Skeletal muscle satellite cell (primary cell): ENCODE data around the gene NCAPH2.

Experiments
- H3K27me3 ChIP-seq: 2 replicates; pipeline ENCODE4 v1.7.0; 2013; ENCODE audit warnings: low read length; ENCODE audit not compliant: control insufficient read depth, insufficient read depth
- H3K36me3 ChIP-seq: 2 replicates; pipeline ENCODE4 v1.7.0; 2013; ENCODE audit warnings: mild to moderate bottlenecking, control low read depth, low read length; ENCODE audit not compliant: insufficient read depth
- H3K4me1 ChIP-seq: 2 replicates; pipeline ENCODE4 v1.7.0; 2013; ENCODE audit warnings: low read length; ENCODE audit not compliant: control insufficient read depth, insufficient read depth
- H3K4me2 ChIP-seq: 2 replicates; pipeline ENCODE4 v1.7.0; 2013; ENCODE audit warnings: mild to moderate bottlenecking, low read length
- H3K4me3 ChIP-seq: 2 replicates; pipeline ENCODE4 v1.7.0; 2013; ENCODE audit warnings: low read length
- H3K9ac ChIP-seq: 2 replicates; pipeline ENCODE4 v1.7.0; 2013; ENCODE audit warnings: mild to moderate bottlenecking, low read depth, low read length, moderate library complexity
- H3K9me3 ChIP-seq: replicated peaks from 2 replicates; pipeline ENCODE4 v1.7.0; 2013; ENCODE audit warnings: mild to moderate bottlenecking, control low read depth, low read length

The NCAPH2 gene

DNA sequence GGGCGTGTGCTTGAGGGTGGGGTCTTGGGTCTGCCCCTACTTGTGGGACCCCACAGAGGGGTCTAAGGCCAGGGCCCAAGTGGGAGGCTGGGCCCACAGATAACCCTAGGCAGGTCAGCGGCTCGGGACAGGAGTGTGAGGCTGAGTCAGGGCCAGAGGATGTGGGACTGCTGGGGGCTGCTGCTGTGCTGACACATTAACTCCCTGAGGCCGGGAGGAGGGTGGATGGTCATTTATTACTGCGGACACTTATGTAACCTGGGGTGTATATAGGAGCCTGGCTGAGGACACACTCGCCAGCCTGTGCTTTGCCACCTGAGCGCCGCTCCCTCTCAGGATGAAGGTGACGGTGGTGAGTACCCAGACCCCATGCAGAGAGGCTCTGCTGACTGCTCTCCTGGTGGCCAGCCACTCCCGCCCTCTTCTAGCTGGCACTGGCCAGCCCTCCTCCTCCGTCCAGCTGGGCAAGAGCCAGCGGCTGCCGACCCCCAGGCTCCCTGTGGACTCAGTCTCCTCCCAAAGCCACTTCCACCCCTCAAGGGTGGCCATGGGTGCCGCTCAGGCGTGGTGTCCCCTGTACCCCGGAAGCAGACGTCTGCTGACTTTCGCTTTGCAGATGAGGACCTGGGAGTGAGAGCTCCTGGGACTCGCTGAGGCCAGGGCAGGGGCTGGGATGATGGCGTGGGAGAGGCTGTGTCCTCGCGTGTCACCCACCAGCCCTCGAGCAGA is 21.3 kb upstream of the NCAPH2 start, which contains the start of gene MIOX:
Gene MIOX (plus strand): TSS at position 299 of the 729 bp plus-strand sequence. CDS start 39 bp downstream, at position 338.
- Histone ChIP-seq H3K4me1 (peaks cover 6% of the 10 kb centered on the region), H3K36me3 (no peaks in the 10 kb centered on the region), H3K9me3 (no peaks in the 10 kb centered on the region), H3K4me3 (no peak within 1 kb of the TSS), H3K4me2 (no peak within 1 kb of the TSS), H3K27me3 (peaks cover 15% of the 10 kb centered on the region), H3K9ac (no peak within 1 kb of the TSS)

DNA sequence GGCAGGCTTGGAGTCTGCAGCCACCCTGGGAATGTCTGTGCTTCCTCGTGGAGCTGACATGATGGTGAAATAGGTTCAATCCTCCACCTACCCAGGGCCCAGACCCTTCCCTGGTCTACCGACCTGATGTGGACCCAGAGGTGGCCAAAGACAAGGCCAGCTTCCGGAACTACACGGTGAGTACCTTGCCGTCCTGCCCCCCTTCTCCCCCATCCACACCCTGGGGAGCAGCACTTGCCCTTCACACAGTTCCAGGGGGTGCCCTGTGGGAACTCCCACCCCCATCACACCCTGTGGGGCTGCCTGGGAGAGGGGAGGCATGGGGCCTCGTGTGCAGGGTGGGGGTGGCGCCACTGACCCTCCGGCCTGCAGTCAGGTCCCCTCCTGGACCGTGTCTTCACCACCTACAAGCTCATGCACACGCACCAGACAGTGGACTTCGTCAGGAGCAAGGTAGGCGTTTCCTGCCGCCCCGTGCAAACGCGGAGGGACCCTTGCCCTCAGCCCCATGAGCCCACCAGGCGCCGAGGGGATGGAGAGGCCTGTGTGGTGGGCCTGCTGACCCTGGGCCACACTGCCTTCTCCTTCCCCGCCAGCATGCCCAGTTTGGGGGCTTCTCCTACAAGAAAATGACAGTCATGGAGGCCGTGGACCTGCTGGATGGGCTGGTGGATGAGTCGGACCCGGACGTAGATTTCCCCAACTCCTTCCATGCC is 20.6 kb upstream of the NCAPH2 start:
- Histone ChIP-seq H3K4me2 (no peak overlapping the region), H3K9ac (no peak overlapping the region), H3K36me3 (no peaks in the 10 kb centered on the region), H3K9me3 (no peaks in the 10 kb centered on the region), H3K4me3 (no peak overlapping the region), H3K27me3 (peaks cover 8% of the 10 kb centered on the region), H3K4me1 (no peaks in the 10 kb centered on the region)

DNA sequence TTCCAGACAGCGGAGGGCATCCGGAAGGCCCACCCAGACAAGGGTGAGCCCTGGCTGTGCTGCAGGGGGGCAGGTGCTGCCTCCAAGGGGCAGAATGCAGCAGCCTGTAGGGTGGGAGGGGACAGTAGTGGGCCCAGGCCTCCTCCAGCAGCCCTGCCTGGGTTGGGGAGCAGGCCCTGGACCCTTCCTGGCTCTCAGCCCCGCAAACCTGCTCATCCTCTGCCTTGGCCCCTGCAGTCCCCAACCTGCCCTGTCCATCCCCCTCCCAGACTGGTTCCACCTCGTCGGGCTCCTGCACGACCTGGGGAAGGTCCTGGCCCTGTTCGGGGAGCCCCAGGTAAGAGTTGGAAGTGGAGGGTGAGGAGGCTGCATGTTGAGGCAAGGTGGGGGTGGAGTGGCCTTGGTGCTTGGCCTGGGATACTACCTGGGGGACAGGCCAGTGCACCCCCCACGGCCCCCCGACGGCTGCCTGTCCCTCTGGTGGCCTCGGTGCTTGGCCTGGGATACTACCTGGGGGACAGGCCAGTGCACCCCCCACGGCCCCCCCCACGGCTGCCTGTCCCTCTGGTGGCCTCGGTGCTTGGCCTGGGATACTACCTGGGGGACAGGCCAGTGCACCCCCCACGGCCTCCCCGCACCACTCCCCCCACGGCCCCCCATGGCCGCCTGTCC is 19.9 kb upstream of the NCAPH2 start:
- H3K4me1 ChIP-seq: no peaks in the 10 kb centered on the region
- H3K9me3 ChIP-seq: no peaks in the 10 kb centered on the region
- H3K4me3 ChIP-seq: no peak overlapping the region
- no peak overlapping the region for H3K4me2 ChIP-seq
- H3K36me3 ChIP-seq: no peaks in the 10 kb centered on the region
- H3K9ac ChIP-seq: no peak overlapping the region
- peaks cover 7% of the 10 kb centered on the region for H3K27me3 ChIP-seq

DNA sequence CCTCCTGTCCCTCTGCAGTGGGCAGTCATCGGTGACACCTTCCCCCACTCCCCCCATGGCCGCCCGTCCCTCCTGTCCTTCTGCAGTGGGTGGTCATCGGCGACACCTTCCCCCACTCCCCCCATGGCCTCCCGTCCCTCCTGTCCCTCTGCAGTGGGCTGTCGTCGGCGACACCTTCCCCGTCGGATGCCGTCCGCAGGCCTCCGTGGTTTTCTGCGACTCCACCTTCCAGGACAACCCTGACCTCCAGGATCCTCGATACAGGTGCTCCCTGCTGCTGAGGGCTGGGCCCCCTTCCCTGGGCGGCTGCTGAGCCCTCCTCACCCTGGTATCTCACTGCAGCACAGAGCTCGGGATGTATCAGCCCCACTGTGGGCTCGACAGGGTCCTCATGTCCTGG is 19.1 kb upstream of the NCAPH2 start:
- Histone ChIP-seq H3K27me3 (peaks cover 7% of the 10 kb centered on the region), H3K36me3 (no peaks in the 10 kb centered on the region), H3K4me1 (no peaks in the 10 kb centered on the region), H3K9ac (no peak overlapping the region), H3K9me3 (no peaks in the 10 kb centered on the region), H3K4me3 (no peak overlapping the region), H3K4me2 (no peak overlapping the region)

DNA sequence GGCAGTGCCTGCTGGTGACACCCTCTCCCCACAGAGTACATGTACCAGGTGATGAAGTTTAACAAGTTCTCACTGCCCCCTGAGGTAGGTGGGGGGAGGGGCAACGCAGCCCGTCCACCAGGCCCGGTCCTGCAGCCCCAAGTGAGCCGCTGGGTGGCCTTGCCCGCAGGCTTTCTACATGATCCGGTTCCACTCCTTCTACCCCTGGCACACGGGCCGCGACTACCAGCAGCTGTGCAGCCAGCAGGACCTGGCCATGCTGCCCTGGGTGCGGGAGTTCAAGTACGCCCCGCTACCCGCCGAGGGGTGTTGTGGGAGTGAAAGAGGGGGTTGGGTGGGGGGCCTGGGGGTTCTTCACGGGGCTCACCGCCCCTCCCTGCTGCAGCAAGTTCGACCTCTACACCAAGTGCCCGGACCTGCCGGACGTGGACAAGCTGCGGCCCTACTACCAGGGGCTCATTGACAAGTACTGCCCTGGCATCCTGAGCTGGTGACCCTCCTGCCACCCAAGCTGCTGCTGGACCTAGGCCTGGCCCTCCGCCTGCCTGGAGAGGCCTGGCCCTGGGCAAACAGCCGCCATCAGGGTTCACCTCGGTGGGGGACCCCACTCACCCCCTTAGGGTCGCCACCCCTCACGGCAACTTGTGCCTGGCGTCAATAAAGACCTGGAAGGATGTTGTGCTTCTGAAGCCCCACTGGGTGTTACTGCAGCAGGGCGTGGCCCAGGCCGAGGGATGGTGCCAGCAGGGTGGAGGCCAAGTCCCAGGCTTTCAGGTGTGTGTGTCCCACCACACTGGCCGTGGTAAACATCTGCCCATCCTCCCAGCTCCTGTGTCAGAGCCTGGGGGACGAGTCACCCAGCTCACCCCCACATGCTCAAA is 18.4 kb upstream of the NCAPH2 start:
- Histone ChIP-seq H3K9me3 (no peaks in the 10 kb centered on the region), H3K4me2 (no peak overlapping the region), H3K27me3 (peaks cover 7% of the 10 kb centered on the region), H3K4me1 (no peaks in the 10 kb centered on the region), H3K36me3 (no peaks in the 10 kb centered on the region), H3K9ac (no peak overlapping the region), H3K4me3 (no peak overlapping the region)

DNA sequence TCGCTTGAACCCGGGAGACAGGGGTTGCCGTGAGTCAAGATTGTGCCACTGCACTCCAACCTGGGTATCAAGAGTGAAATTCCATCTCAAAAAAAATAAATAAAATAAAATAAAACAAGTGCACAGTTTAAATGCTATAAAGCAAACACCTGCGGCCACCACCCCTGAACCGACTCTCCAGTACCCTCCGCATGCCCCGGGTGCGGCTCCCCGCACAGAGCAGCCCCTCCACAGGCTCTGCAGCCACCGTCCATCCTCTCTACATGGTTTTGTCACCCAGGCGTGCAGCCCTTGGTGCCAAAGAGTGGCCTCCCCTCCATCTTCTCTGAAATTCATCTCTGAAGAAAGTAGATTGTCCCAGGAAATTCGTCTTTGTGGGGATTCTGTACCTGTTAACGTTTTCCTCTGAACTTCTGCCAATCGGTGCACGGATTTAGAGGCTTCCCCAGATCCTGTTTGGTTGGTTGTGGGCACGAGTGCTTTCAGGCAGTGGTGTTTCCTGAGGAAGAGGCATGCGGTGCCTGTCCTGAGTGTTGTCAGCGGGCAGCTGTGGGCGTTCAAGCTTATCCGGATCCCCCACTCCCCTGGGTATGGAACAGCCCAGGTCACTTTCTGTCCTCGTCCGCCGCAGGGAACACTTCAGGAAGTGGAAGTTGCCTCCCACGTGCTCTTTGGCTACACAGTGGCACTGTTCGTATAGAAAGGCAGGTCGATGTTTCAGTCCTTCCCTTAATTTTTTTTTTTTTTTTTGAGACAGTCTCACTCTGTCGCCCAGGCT is 17.3 kb upstream of the NCAPH2 start:
- Histone ChIP-seq H3K36me3 (no peaks in the 10 kb centered on the region), H3K4me1 (no peaks in the 10 kb centered on the region), H3K9me3 (no peaks in the 10 kb centered on the region), H3K4me2 (no peak overlapping the region), H3K9ac (no peak overlapping the region), H3K4me3 (no peak overlapping the region), H3K27me3 (peaks cover 7% of the 10 kb centered on the region)

DNA sequence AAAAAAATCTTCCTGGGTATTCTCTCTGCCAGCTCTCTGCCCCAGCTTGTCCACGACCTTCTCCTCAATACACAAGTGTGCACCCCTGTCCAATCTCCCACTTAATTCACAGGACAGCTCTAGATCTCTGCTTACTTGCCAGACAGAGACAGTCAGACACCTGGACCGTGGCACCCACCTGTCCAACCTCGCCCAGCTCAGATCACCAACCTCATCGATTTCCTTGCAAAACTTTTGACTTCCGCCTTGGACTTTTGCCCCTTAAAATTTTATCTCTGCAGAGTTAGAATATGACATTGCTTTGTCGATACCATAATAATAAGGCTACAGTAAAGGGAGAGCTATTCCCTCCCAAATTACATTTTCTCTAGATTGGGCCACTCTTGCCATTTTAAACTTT is 10.9 kb upstream of the NCAPH2 start:
- H3K36me3 ChIP-seq: peaks cover 4% of the 10 kb centered on the region
- H3K27me3 ChIP-seq: no peaks in the 10 kb centered on the region
- H3K4me3 ChIP-seq: no peak overlapping the region
- no peak overlapping the region for H3K9ac ChIP-seq
- no peaks in the 10 kb centered on the region for H3K9me3 ChIP-seq
- no peaks in the 10 kb centered on the region for H3K4me1 ChIP-seq
- H3K4me2 ChIP-seq: no peak overlapping the region

DNA sequence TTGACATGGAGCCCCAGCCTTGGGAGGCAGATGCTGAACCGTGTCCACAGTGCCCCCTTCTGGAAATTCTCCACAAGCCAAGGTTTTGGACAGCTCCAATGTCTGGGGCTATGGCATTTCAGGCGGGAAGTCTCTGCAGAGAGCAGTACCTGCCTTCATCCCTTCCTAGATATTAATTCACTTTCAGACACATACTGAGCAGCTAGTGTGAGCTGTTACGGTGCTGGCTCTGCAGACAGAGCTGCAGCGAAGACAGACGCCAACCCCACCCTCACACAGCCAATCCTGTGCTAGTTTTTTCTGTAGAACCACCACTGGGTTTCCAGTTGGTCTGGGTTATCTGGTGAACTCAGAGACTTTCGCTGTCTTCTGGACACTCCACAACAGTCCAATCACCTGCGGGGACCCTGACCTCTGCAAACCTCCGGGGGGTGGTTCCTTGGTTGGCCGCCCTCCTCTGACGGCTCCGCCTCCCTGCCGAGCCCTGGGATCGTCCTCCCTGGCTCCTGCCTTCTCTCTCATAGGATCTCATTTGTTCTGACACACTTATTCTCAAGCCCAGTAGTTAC is 9.6 kb upstream of the NCAPH2 start:
- Histone ChIP-seq H3K4me1 (no peaks in the 10 kb centered on the region), H3K9me3 (no peaks in the 10 kb centered on the region), H3K9ac (no peak overlapping the region), H3K27me3 (no peaks in the 10 kb centered on the region), H3K4me3 (no peak overlapping the region), H3K36me3 (peaks cover 14% of the 10 kb centered on the region), H3K4me2 (no peak overlapping the region)

DNA sequence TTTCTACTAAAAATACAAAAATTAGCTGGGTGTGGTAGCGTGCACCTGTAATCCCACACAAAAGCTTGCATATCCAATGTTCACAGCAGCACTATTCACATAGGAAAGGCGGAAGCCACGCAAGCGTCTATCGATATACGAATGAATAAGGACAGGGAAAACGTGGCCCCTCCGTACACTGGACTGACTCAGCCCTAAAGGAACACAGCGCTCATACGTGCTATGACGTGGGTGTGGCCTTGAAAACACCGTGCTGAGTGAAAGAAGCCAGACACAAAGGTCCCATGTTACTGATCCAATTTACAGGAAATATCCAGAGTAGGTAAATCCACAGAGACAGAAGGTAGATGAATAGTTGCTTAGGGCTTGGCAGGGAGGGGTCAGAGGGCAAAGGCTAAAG is 7.6 kb upstream of the NCAPH2 start:
- Histone ChIP-seq H3K4me2 (no peak overlapping the region), H3K27me3 (no peaks in the 10 kb centered on the region), H3K36me3 (peaks cover 23% of the 10 kb centered on the region), H3K4me3 (no peak overlapping the region), H3K4me1 (no peaks in the 10 kb centered on the region), H3K9ac (no peak overlapping the region), H3K9me3 (no peaks in the 10 kb centered on the region)

DNA sequence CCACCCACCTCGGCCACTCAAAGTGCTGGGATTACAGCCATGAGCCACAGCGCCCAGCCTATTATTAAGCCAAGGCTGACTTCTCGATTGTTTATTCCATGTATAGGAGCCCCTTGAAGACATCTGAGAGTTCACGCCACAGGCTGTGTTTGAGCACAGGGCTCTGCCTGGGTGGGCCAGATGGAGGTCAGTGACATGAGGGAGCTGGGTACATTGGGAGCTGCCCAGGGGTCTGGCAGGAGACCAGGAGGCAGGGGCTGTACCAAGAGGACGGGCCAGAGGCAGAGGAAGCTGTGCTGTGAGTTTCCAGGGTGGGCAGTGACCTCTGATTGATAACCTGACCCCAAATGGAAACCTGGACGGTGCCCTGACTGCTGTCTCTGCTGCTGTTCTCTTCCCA is 5.9 kb upstream of the NCAPH2 start:
- Histone ChIP-seq H3K9me3 (no peaks in the 10 kb centered on the region), H3K4me3 (no peak overlapping the region), H3K9ac (no peak overlapping the region), H3K4me2 (no peak overlapping the region), H3K4me1 (peaks cover 6% of the 10 kb centered on the region), H3K27me3 (no peaks in the 10 kb centered on the region), H3K36me3 (peaks cover 28% of the 10 kb centered on the region)
